Fibroblast of lung (primary cell): ENCODE measurements around the gene TMEM151B. TPM values are rescaled to one million over a fixed set of nuclear protein-coding genes. Genes with fewer than 3 reads are reported as not detected.

Experiments used
- DNase-seq, 2 donors: peaks; one replicate each; pipeline versions ENCODE4 v3.0.0 to v3.0.0-alpha.2; 2010; ENCODE audit warnings: low read depth in 2 of 2
- H2AFZ ChIP-seq: 2 replicates; pipeline ENCODE4 v1.5.1; 2012; ENCODE audit warnings: low read length, control low read depth, inconsistent platforms
- H3K27ac ChIP-seq: 2 replicates; pipeline ENCODE4 v1.5.1; 2011; ENCODE audit warnings: low read length, control low read depth; ENCODE audit not compliant: insufficient read depth
- H3K27me3 ChIP-seq: 2 replicates; pipeline ENCODE4 v1.5.1; 2011; ENCODE audit warnings: mild to moderate bottlenecking, low read length; ENCODE audit not compliant: control insufficient read depth, insufficient read depth
- H3K36me3 ChIP-seq: 2 replicates; pipeline ENCODE4 v1.5.1; 2011; ENCODE audit warnings: low read length; ENCODE audit not compliant: control insufficient read depth, insufficient read depth
- H3K4me1 ChIP-seq: 2 replicates; pipeline ENCODE4 v1.5.1; 2011; ENCODE audit warnings: low read length; ENCODE audit not compliant: control insufficient read depth, insufficient read depth; ENCODE audit errors: extremely low read depth
- H3K4me2 ChIP-seq: 2 replicates; pipeline ENCODE4 v1.5.1; 2011; ENCODE audit warnings: low read length, control low read depth; ENCODE audit not compliant: insufficient read depth; ENCODE audit errors: extremely low read depth
- H3K4me3 ChIP-seq, 4 experiments: fragments of 200-600 bp in 1 of 4; sonication (generic) in 1 of 4; replicated peaks in 1 of 4; 2 replicates each; pipeline ENCODE4 v1.5.1; 2011 to 2016; ENCODE audit warnings: low read length in 4 of 4, low read depth in 3 of 4, mild to moderate bottlenecking in 3 of 4, control low read depth in 2 of 4, inconsistent platforms in 1 of 4, mixed read lengths in 1 of 4; ENCODE audit not compliant: insufficient read depth in 1 of 4; ENCODE audit errors: control extremely low read depth in 1 of 4
- H3K79me2 ChIP-seq: 2 replicates; pipeline ENCODE4 v1.5.1; 2012; ENCODE audit warnings: mild to moderate bottlenecking, low read length, inconsistent platforms; ENCODE audit not compliant: control insufficient read depth, insufficient read depth
- H3K9ac ChIP-seq: 2 replicates; pipeline ENCODE4 v1.5.1; 2011; ENCODE audit warnings: mild to moderate bottlenecking, low read length, control low read depth; ENCODE audit not compliant: insufficient read depth
- H3K9me3 ChIP-seq: 2 replicates; pipeline ENCODE4 v1.5.1; 2012; ENCODE audit warnings: low read depth, low read length; ENCODE audit not compliant: control insufficient read depth, insufficient read depth
- H4K20me1 ChIP-seq: 2 replicates; pipeline ENCODE4 v1.5.1; 2011; ENCODE audit warnings: low read length; ENCODE audit not compliant: control insufficient read depth, insufficient read depth; ENCODE audit errors: extremely low read depth
- EZH2 ChIP-seq: IDR thresholded peaks from 2 replicates; pipeline ENCODE4 v1.5.1; 2012; ENCODE audit warnings: low read length, control low read depth, mild to moderate bottlenecking; ENCODE audit errors: missing control alignments
- polyA plus RNA-seq, 2 donors: library from polyadenylated mRNA; depleted of rRNA in 1 of 2; stranded (reverse) in 1 of 2; unstranded in 1 of 2; fragments of >200 nt; gene quantifications; 2 replicates each; pipeline ENCODE4 v1.2.1, GENCODE V29; 2011 to 2012; ENCODE audit warnings: missing spikeins in 1 of 2
- total RNA-seq: library from RNA; depleted of rRNA; stranded (reverse); fragments of >200 nt; gene quantifications from 2 replicates; pipeline ENCODE4 v1.2.1, GENCODE V29; 2014
- TF ChIP-seq, protein P1 (sequence below), 2 donors: IDR thresholded peaks in 1 of 2; conservative IDR thresholded peaks in 1 of 2; 1 replicate in 1 of 2; 2 replicates in 1 of 2; pipeline ENCODE4 v1.5.1; 2011 to 2012; ENCODE audit warnings: low read length in 2 of 2, control low read depth in 1 of 2, inconsistent platforms in 1 of 2, low read depth in 1 of 2, mild to moderate bottlenecking in 1 of 2

The TMEM151B gene
- total and polyA plus RNA-seq, 2 donors (not counting 1 experiment from before 2014, with no cell fraction given) = under 0.01 TPM; not detected in 1

DNA sequence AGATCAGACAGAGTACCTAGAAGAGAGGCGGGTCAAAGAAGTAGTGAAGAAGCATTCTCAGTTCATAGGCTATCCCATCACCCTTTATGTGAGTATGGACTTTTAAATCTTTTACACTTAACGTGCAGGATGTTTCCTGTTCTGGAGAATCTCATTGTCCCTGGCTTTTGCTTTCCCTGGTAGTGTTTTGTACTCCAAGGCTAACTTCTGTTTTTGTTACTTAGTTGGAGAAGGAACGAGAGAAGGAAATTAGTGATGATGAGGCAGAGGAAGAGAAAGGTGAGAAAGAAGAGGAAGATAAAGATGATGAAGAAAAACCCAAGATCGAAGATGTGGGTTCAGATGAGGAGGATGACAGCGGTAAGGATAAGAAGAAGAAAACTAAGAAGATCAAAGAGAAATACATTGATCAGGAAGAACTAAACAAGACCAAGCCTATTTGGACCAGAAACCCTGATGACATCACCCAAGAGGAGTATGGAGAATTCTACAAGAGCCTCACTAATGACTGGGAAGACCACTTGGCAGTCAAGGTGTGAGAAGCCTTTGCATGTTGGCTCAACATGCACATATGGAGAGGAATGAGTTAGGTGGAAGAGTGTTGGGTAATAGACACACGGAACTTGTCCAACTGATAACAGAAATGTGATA, 20.1 kb upstream of the TMEM151B start:
- peak overlapping the region in 1 of 4 experiments; percentile 14 for H3K4me3 ChIP-seq
- peak in 1 of 2 donors; percentile 15 for DNase-seq
- H3K4me2 ChIP-seq = no peak overlapping the region
- H3K27ac ChIP-seq = peak overlapping the region; percentile 11
- no peaks in the 10 kb centered on the region for H3K9me3 ChIP-seq
- peaks cover 60% of the 10 kb centered on the region for H3K79me2 ChIP-seq
- H3K9ac ChIP-seq = no peak overlapping the region
- TF ChIP-seq EZH2 = no peak
- TF ChIP-seq, protein P1, sequence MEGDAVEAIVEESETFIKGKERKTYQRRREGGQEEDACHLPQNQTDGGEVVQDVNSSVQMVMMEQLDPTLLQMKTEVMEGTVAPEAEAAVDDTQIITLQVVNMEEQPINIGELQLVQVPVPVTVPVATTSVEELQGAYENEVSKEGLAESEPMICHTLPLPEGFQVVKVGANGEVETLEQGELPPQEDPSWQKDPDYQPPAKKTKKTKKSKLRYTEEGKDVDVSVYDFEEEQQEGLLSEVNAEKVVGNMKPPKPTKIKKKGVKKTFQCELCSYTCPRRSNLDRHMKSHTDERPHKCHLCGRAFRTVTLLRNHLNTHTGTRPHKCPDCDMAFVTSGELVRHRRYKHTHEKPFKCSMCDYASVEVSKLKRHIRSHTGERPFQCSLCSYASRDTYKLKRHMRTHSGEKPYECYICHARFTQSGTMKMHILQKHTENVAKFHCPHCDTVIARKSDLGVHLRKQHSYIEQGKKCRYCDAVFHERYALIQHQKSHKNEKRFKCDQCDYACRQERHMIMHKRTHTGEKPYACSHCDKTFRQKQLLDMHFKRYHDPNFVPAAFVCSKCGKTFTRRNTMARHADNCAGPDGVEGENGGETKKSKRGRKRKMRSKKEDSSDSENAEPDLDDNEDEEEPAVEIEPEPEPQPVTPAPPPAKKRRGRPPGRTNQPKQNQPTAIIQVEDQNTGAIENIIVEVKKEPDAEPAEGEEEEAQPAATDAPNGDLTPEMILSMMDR (conservative IDR thresholded peaks at IDR 0.05 in 1 of 2, IDR thresholded peaks at IDR 0.05 in 1 of 2; ENCODE audit: low read depth in 1 of 2, low read length in 2 of 2) = no peak
- H3K27me3 ChIP-seq = no peaks in the 10 kb centered on the region
- peaks cover 8% of the 10 kb centered on the region for H4K20me1 ChIP-seq
- no peak overlapping the region for H2AFZ ChIP-seq
- peaks cover 33% of the 10 kb centered on the region for H3K36me3 ChIP-seq
- H3K4me1 ChIP-seq = peaks cover 5% of the 10 kb centered on the region

DNA sequence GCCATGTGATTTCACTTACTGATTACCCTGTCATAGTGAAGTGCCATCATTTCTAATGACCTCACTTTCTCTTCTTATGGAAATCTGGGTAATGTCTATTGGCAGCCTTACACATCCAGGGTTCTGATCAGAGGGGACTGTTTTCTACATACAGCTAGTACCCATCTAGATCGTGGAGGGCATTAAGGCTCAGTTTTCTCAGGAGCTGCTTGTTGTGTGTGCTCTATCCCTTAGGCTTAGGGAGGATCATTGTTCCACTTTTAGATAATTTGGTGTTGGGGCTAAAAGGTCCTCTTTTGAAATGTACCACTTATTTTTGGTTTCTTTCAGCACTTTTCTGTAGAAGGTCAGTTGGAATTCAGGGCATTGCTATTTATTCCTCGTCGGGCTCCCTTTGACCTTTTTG, 19.5 kb upstream of the TMEM151B start:
- peak overlapping the region; percentile 11 for H3K27ac ChIP-seq

More for the DNA sequence above, 19.5 kb upstream of the TMEM151B start:
- no peak for DNase-seq
- Histone ChIP-seq H3K4me2 (no peak overlapping the region), H3K4me3 (no peak overlapping the region), H2AFZ (no peak overlapping the region), H3K9me3 (no peaks in the 10 kb centered on the region), H3K27me3 (no peaks in the 10 kb centered on the region), H3K4me1 (peaks cover 3% of the 10 kb centered on the region), H4K20me1 (peaks cover 8% of the 10 kb centered on the region), H3K79me2 (peaks cover 64% of the 10 kb centered on the region), H3K36me3 (peaks cover 34% of the 10 kb centered on the region), H3K9ac (no peak overlapping the region)
- TF ChIP-seq, protein P1 (conservative IDR thresholded peaks at IDR 0.05 in 1 of 2, IDR thresholded peaks at IDR 0.05 in 1 of 2; ENCODE audit: low read depth in 1 of 2, low read length in 2 of 2) = no peak
- TF ChIP-seq EZH2 = no peak
